GM19324 (cell line): ENCODE results near the gene DIAPH3.

Experiments used
- ATAC-seq: cut with Tn5 transposase; IDR thresholded peaks from one replicate; pipeline ENCODE4 v1.9.1; 2021; ENCODE audit warnings: mild to moderate bottlenecking, moderate library complexity; ENCODE audit not compliant: unreplicated experiment, low FRiP score

Gene DIAPH3

GRCh38 chr13:59888408-59888807 lies 275.3 kb downstream of the DIAPH3 start:
- no peak for ATAC-seq

- no peak for ATAC-seq
These were observed 278.7 kb downstream of the DIAPH3 start for GRCh38 chr13:59885076-59885475.

GRCh38 chr13:59883885-59884284 lies 279.8 kb downstream of the DIAPH3 start:
- no peak for ATAC-seq

GRCh38 chr13:59880468-59880867 lies 283.3 kb downstream of the DIAPH3 start:
- ATAC-seq = no peak

GRCh38 chr13:59879281-59879680 lies 284.4 kb downstream of the DIAPH3 start:
- ATAC-seq = no peak

GRCh38 chr13:59877933-59878332 lies 285.8 kb downstream of the DIAPH3 start:
- ATAC-seq = no peak

- ATAC-seq = no peak
These were observed 288.8 kb downstream of the DIAPH3 start for GRCh38 chr13:59874973-59875372.

- ATAC-seq = peak; percentile 29
These were observed 289.9 kb downstream of the DIAPH3 start for GRCh38 chr13:59873856-59874255.

- ATAC-seq = peak; percentile 51
These were observed 290.4 kb downstream of the DIAPH3 start for GRCh38 chr13:59873309-59873708.

GRCh38 chr13:59867867-59868266 lies 295.9 kb downstream of the DIAPH3 start:
- ATAC-seq = no peak

GRCh38 chr13:59865398-59865797 lies 298.3 kb downstream of the DIAPH3 start:
- ATAC-seq = no peak

GRCh38 chr13:59863621-59864020 lies 300.1 kb downstream of the DIAPH3 start:
- no peak for ATAC-seq

- ATAC-seq = no peak
These were observed 302.1 kb downstream of the DIAPH3 start for GRCh38 chr13:59861676-59862075.

GRCh38 chr13:59856281-59856810 lies 307.4 kb downstream of the DIAPH3 start:
- no peak for ATAC-seq

- ATAC-seq = no peak
These were observed 316.7 kb downstream of the DIAPH3 start for GRCh38 chr13:59846845-59847620.

GRCh38 chr13:59843040-59843439 lies 320.7 kb downstream of the DIAPH3 start:
- no peak for ATAC-seq

- ATAC-seq = no peak
These were observed 321.2 kb downstream of the DIAPH3 start for GRCh38 chr13:59842507-59842906.

- no peak for ATAC-seq
These were observed 324.5 kb downstream of the DIAPH3 start for GRCh38 chr13:59839186-59839585.

- no peak for ATAC-seq
These were observed 326.6 kb downstream of the DIAPH3 start for GRCh38 chr13:59837101-59837500.

GRCh38 chr13:59835569-59835968 lies 328.2 kb downstream of the DIAPH3 start:
- no peak for ATAC-seq

- ATAC-seq = no peak
These were observed 328.9 kb downstream of the DIAPH3 start for GRCh38 chr13:59834801-59835200.

- no peak for ATAC-seq
These were observed 334.0 kb downstream of the DIAPH3 start for GRCh38 chr13:59829690-59830089.
